Measurements from ENCODE around the gene HEPACAM2.

The HEPACAM2 gene

DNA sequence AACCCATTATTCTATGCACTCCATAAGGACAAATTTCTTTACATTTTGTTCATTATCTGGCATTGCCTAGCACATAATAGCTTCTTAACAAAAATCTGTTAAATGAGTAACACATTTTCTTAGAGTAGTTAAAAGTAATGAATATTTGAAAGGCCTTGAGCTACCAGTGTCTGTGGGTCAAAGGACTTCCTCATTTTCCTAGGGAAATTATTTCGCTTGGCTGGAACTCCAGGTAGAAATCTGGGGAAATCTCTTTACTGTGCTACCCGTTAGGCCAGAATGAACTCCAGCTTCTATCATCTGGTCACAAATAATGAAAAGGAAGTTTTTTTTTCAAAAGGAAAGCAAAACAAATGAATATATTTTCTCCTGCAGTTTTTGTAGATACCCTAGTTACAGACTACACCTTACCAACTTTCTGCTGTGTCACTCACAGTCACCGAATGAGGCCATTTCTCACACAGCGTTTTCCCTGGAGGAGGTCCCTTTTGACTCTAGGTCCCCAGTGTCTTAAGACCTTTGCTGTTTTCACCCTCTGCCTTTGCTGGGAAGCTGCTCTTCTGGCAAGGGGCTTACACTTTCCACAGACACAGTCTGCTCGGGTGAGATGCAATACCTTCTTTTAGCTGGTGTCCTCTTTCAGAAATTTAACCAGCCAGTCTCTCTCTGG lies 79.7 kb downstream of the HEPACAM2 start:
- DNase-seq: no peak

DNA sequence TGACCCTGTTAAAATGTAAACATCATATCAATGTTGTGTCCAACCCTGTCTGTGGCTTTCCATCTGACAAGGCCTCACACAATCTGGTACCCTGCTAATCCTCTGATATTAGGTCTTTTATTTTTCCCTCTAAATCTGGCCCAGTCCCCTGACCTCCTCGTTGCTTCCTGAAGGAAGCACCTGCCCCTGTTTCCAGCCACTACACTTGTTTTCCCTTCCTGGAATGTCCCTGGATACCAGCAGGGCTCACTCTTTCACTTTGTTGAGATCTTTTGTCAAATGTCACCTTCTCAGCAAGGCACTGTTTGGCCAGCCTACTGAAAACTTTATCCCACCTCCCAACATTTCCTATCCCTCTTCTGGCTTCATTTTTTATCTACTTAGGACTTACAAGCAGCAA lies 80.2 kb downstream of the HEPACAM2 start:
- DNase-seq: no peak

DNA sequence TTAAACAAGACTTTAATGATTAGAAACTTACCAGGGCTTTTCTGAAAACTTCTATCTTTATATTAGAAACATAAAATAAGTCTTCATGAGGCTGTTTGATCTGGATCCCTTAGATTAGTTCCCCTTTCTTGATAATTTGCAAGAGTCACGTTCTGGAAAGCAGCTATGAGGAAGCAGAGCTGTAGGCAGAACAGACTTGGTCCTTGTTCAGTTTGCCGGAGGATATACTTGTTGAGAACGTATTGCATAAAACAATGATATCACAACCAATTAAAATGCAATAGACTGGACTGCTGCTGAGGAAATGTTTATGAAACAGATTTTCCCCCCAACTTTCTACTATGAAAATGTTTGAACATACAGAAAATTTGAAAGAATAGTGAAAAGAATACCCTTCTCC lies 80.9 kb downstream of the HEPACAM2 start:
- no peak for DNase-seq

DNA sequence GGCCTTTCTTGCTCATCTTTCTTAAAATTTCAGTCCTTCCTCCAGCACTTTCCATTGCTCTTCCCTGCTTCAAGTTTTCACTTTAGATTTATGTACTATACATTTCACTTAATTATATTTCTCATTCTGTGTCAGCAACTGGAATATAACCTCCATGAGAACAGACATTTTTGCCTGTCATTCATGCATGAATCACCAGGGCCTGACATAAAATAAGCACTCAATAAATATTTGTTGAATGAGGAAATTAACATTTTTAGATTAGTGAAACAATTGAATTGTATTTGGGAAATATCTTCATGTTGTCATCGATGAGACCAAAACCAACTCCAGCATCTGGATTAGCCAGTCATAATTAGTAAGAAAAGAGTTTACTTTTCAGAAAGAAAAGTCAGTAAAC lies 84.1 kb downstream of the HEPACAM2 start:
- no peak for DNase-seq

DNA sequence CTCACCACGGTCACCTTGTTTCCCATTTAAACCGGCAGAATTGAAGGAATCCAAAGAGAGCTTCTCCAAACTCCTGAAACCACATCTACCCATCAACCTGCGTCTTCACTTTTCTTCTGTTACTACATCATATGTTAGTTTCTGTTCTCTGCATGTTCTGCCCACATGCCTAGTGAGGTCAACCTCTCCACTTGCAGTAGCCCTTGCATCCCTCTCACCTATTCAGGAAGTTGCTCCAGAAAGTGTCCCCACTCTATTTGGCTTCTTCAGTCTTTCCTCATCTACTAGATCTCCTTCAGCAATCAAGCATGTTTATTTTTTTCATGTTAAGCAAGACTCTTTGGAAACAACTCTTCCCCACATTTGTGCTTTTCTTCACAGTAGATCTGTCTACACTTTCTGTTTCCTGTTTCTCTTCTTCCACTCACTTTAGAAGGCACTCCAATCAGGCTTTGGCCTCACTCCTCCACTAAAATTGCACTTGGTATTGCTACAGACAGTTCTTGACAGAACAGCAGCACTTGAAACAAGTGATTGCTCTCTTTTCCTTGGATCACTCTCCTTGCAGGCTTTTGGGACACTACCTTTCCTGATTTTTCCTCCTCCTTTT lies 85.6 kb downstream of the HEPACAM2 start:
- DNase-seq: no peak

DNA sequence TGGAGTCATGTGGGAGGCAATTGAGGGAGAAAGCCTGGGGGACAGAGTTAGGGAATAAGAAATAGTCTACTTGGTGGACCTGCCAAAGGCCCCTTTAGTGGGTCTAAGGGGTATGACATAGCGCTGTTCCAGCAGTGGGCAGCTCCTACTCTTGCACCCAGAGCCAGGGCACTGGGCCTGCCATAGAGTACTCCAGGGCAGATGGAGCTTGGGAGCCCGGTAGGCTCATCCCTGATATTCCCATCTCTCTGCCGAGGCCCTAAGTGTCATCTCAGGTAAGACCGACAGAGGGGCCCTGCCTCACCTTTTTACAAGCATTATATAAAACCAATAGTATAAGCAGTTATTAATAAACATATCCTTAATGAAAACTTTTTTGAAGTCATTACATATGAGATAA lies 87.7 kb downstream of the HEPACAM2 start:
- no peak for DNase-seq
